ENCODE measurements around the gene PLEKHM3. TPM values are rescaled to one million over a fixed set of nuclear protein-coding genes. Genes with fewer than 3 reads are reported as not detected.
A peak's percentile ranks its signal among the peaks of the same experiment; 100 is the strongest.

The PLEKHM3 gene
- total and polyA plus RNA-seq, 4 donors, result 3.0 to 18.3 (median 5.5) TPM

- no peak for DNase-seq (ENCODE audit: low spot score)
- H3K9me3 ChIP-seq (ENCODE audit: control insufficient read depth in 4 of 4, low read length in 3 of 4), result no peaks in the 10 kb centered on the region
Measured at GRCh38 chr2:207930747-207931146, 94.6 kb downstream of the PLEKHM3 start.

More at GRCh38 chr2:207930747-207931146, 94.6 kb downstream of the PLEKHM3 start:
- H3K27me3 ChIP-seq (ENCODE audit: control insufficient read depth in 4 of 4, insufficient read depth in 4 of 4, low read length in 3 of 4), result no peaks in the 10 kb centered on the region
- WGBS, result 57% methylated on average over 29 of the region's 29 CpGs
- TF ChIP-seq HNF4A (conservative IDR thresholded peaks at IDR 0.05), result peak in 1 of 2 donors; percentile 11
- TF ChIP-seq FOXA1 (IDR thresholded peaks at IDR 0.05), result no peak
- peak in 1 of 2 donors; percentile 38 for TF ChIP-seq RAD21 (IDR thresholded peaks at IDR 0.05)
- TF ChIP-seq HNF4G (IDR thresholded peaks at IDR 0.05), result no peak
- no peak for TF ChIP-seq RXRA (IDR thresholded peaks at IDR 0.05)
- no peak for TF ChIP-seq JUND (IDR thresholded peaks at IDR 0.05)
- TF ChIP-seq MAX (IDR thresholded peaks at IDR 0.05), result no peak
- peak; percentile 31 for TF ChIP-seq TAF1 (conservative IDR thresholded peaks at IDR 0.05)
- peak; percentile 55 for TF ChIP-seq REST (IDR thresholded peaks at IDR 0.05)
- no peak for TF ChIP-seq GABPA (IDR thresholded peaks at IDR 0.05 in 1 of 2, conservative IDR thresholded peaks at IDR 0.05 in 1 of 2)
- no peak for TF ChIP-seq NR2F2 (IDR thresholded peaks at IDR 0.05)
- no peak for TF ChIP-seq ZBTB33 (IDR thresholded peaks at IDR 0.05)
- TF ChIP-seq FOXA2 (IDR thresholded peaks at IDR 0.05), result no peak
- TF ChIP-seq YY1 (IDR thresholded peaks at IDR 0.05), result peak; percentile 58
- TF ChIP-seq SP1 (IDR thresholded peaks at IDR 0.05), result no peak
- TF ChIP-seq ATF3 (IDR thresholded peaks at IDR 0.05), result no peak
- no peak for TF ChIP-seq EGR1 (IDR thresholded peaks at IDR 0.05; ENCODE audit: low read depth in 2 of 2)
- H3K9ac ChIP-seq (ENCODE audit: low read depth in 1 of 2, low read length in 2 of 2), result peak overlapping the region in 1 of 2 donors; percentile 86
- H3K4me1 ChIP-seq (ENCODE audit: control insufficient read depth in 4 of 4, insufficient read depth in 4 of 4, low read length in 3 of 4), result peaks cover 4 to 26% (median 12%) of the 10 kb centered on the region in 4 donors
- H3K36me3 ChIP-seq (ENCODE audit: control insufficient read depth in 4 of 4, insufficient read depth in 3 of 4, low read depth in 1 of 4, low read length in 3 of 4), result peaks cover 0 to 3% (median under 1%) of the 10 kb centered on the region in 4 donors
- peak overlapping the region; percentile 49 to 61 for H3K27ac ChIP-seq (ENCODE audit: low read depth in 1 of 2, low read length in 2 of 2)
- H3K4me3 ChIP-seq (ENCODE audit: low read depth in 1 of 3, low read length in 3 of 3), result peak overlapping the region in 1 of 3 donors; percentile 18

All from liver (tissue), 9 donors.